Measurements from ENCODE around the gene MGRN1. TPM values are rescaled to one million over a fixed set of nuclear protein-coding genes. Genes with fewer than 3 reads are reported as not detected.

The MGRN1 gene
- total RNA-seq, 1 donor from 2014 or later = 79.7 TPM

- H3K4me1 Mint-ChIP-seq = no peaks in the 10 kb centered on the region
- no peak for DNase-seq (ENCODE audit: low read depth, low spot score)
- H3K36me3 Mint-ChIP-seq (ENCODE audit: low read depth) = no peaks in the 10 kb centered on the region
- H3K4me3 Mint-ChIP-seq = no peak overlapping the region
- no peaks in the 10 kb centered on the region for H3K9me3 Mint-ChIP-seq
- no peaks in the 10 kb centered on the region for H3K27me3 Mint-ChIP-seq (ENCODE audit: low read depth)
- H3K27ac Mint-ChIP-seq (ENCODE audit: unreplicated experiment) = no peak overlapping the region
- TF ChIP-seq CTCF (conservative IDR thresholded peaks at IDR 0.05) = no peak
Observed at GRCh38 chr16:4679156-4679849, 54.7 kb downstream of the MGRN1 start.

- DNase-seq (ENCODE audit: low read depth, low spot score) = no peak
- H3K4me3 Mint-ChIP-seq = no peak overlapping the region
Observed at GRCh38 chr16:4679850-4680636, 55.4 kb downstream of the MGRN1 start.

GRCh38 chr16:4680673-4681470 is 56.2 kb downstream of the MGRN1 start:
- Mint-ChIP-seq H3K4me3 (no peak overlapping the region), H3K36me3 (ENCODE audit: low read depth) (no peaks in the 10 kb centered on the region), H3K27ac (ENCODE audit: unreplicated experiment) (no peak overlapping the region), H3K27me3 (ENCODE audit: low read depth) (no peaks in the 10 kb centered on the region), H3K4me1 (no peaks in the 10 kb centered on the region), H3K9me3 (no peaks in the 10 kb centered on the region)
- TF ChIP-seq CTCF (conservative IDR thresholded peaks at IDR 0.05) = no peak
- no peak for DNase-seq (ENCODE audit: low read depth, low spot score)

More at GRCh38 chr16:4679850-4680636, 55.4 kb downstream of the MGRN1 start:
- Mint-ChIP-seq H3K27ac (ENCODE audit: unreplicated experiment) (no peak overlapping the region), H3K27me3 (ENCODE audit: low read depth) (no peaks in the 10 kb centered on the region), H3K9me3 (no peaks in the 10 kb centered on the region), H3K4me1 (no peaks in the 10 kb centered on the region), H3K36me3 (ENCODE audit: low read depth) (no peaks in the 10 kb centered on the region)
- no peak for TF ChIP-seq CTCF (conservative IDR thresholded peaks at IDR 0.05)

GRCh38 chr16:4681471-4682083 is 57.0 kb downstream of the MGRN1 start:
- no peaks in the 10 kb centered on the region for H3K36me3 Mint-ChIP-seq (ENCODE audit: low read depth)
- H3K4me3 Mint-ChIP-seq = no peak overlapping the region
- TF ChIP-seq CTCF (conservative IDR thresholded peaks at IDR 0.05) = no peak
- no peak for DNase-seq (ENCODE audit: low read depth, low spot score)
- H3K27ac Mint-ChIP-seq (ENCODE audit: unreplicated experiment) = no peak overlapping the region
- H3K27me3 Mint-ChIP-seq (ENCODE audit: low read depth) = no peaks in the 10 kb centered on the region
- H3K9me3 Mint-ChIP-seq = no peaks in the 10 kb centered on the region
- H3K4me1 Mint-ChIP-seq = no peaks in the 10 kb centered on the region

- H3K36me3 Mint-ChIP-seq (ENCODE audit: low read depth) = no peaks in the 10 kb centered on the region
- H3K27ac Mint-ChIP-seq (ENCODE audit: unreplicated experiment) = no peak overlapping the region
- no peaks in the 10 kb centered on the region for H3K4me1 Mint-ChIP-seq
- H3K4me3 Mint-ChIP-seq = no peak overlapping the region
- no peaks in the 10 kb centered on the region for H3K27me3 Mint-ChIP-seq (ENCODE audit: low read depth)
- DNase-seq (ENCODE audit: low read depth, low spot score) = no peak
- H3K9me3 Mint-ChIP-seq = no peaks in the 10 kb centered on the region
- no peak for TF ChIP-seq CTCF (conservative IDR thresholded peaks at IDR 0.05)
Observed at GRCh38 chr16:4682084-4682591, 57.5 kb downstream of the MGRN1 start.
